ENCODE data around the gene ZNF473. TPM values are rescaled to one million over a fixed set of nuclear protein-coding genes. Genes with fewer than 3 reads are reported as not detected.
A peak's percentile ranks its signal among the peaks of the same experiment; 100 is the strongest.
"Not testable (repeated sequence)": the region's sequence is repeated elsewhere in the genome, so short reads cannot be mapped to it uniquely, and the experiment has no call there.

The ZNF473 gene
- total RNA-seq, 4 donors from 2014 or later = 1.00 to 60.2 (median 7.9) TPM

- no peak overlapping the region for H3K4me3 ChIP-seq
- no peak for TF ChIP-seq POLR2A (IDR thresholded peaks at IDR 0.05)
- no peak for TF ChIP-seq POLR2AphosphoS5 (IDR thresholded peaks at IDR 0.05)
- TF ChIP-seq CTCF (IDR thresholded peaks at IDR 0.05) = no peak
- TF ChIP-seq EP300 (IDR thresholded peaks at IDR 0.05; ENCODE audit: low read depth) = no peak
- H3K36me3 ChIP-seq = peaks cover 5 to 38% (median 26%) of the 10 kb centered on the region in 4 donors
- no peaks in the 10 kb centered on the region for H3K27me3 ChIP-seq
- in situ Hi-C loops (cut with MboI; ENCODE audit: low pct_ligation_motif_present in 1 of 4, low pct_unique_long_range_greater_than_20kb in 1 of 4, low sequenced_read_pairs in 3 of 4) (no loop called here), intact Hi-C loops (cut with DNase I; ENCODE audit: low total_unique reads) (loop anchor here (5.0 kb wide), 1 partner anchor 115 kb away; no protein-coding TSS in a partner anchor)
- peaks cover 16 to 30% of the 10 kb centered on the region in 2 donors for H3K9me3 ChIP-seq
- H3K27ac ChIP-seq = no peak overlapping the region
- no peak for DNase-seq
- H3K4me1 ChIP-seq = peaks cover 0 to 16% (median 15%) of the 10 kb centered on the region in 4 donors
- 93 to 95% methylated on average over 4 of the region's 4 CpGs for WGBS, 2 donors (ENCODE audit: low coverage in 1 of 2)
Observed at GRCh38 chr19:50047671-50048070, 21.9 kb downstream of the ZNF473 start.

- WGBS, 2 donors (ENCODE audit: low coverage in 1 of 2) = 4% methylated on average over 52 of the region's 52 CpGs; no CpG with 5 or more reads in 1 of the 2 donors
- H3K4me3 ChIP-seq = peak overlapping the region in 3 of 4 donors; percentile 30 to 60 (median 35)
- no peak for TF ChIP-seq CTCF (IDR thresholded peaks at IDR 0.05)
- no peak for TF ChIP-seq POLR2A (IDR thresholded peaks at IDR 0.05)
- TF ChIP-seq EP300 (IDR thresholded peaks at IDR 0.05; ENCODE audit: low read depth) = no peak
- peak in 1 of 3 donors; percentile 9 for TF ChIP-seq POLR2AphosphoS5 (IDR thresholded peaks at IDR 0.05)
- intact Hi-C loops (cut with DNase I; ENCODE audit: low total_unique reads) (no loop called here), in situ Hi-C loops (cut with MboI; ENCODE audit: low pct_ligation_motif_present in 1 of 4, low pct_unique_long_range_greater_than_20kb in 1 of 4, low sequenced_read_pairs in 3 of 4) (no loop called here)
- H3K9me3 ChIP-seq = peaks cover 2 to 11% of the 10 kb centered on the region in 2 donors
- H3K27me3 ChIP-seq = no peaks in the 10 kb centered on the region
- peak; percentile 81 for DNase-seq
- peaks cover 0 to 10% (median 6%) of the 10 kb centered on the region in 4 donors for H3K36me3 ChIP-seq
- H3K27ac ChIP-seq = peak overlapping the region; percentile 63 to 68 (median 66)
- peaks cover 0 to 16% (median 15%) of the 10 kb centered on the region in 4 donors for H3K4me1 ChIP-seq
Observed at GRCh38 chr19:50050406-50051227, 24.8 kb downstream of the ZNF473 start.

- in situ Hi-C loops (cut with MboI; ENCODE audit: low pct_ligation_motif_present in 1 of 4, low pct_unique_long_range_greater_than_20kb in 1 of 4, low sequenced_read_pairs in 3 of 4); DNase-seq; H3K9me3 ChIP-seq; intact Hi-C loops (cut with DNase I; ENCODE audit: low total_unique reads); H3K27me3 ChIP-seq; H3K36me3 ChIP-seq: not testable (repeated sequence)
- WGBS, 2 donors (ENCODE audit: low coverage in 1 of 2) = 44 to 54% methylated on average over 12 to 16 of the region's 16 CpGs
- peak overlapping the region in 3 of 4 donors; percentile 63 to 68 (median 66) for H3K27ac ChIP-seq
- peak overlapping the region in 3 of 4 donors; percentile 30 to 60 (median 35) for H3K4me3 ChIP-seq
- peaks cover 0 to 16% (median 15%) of the 10 kb centered on the region in 4 donors for H3K4me1 ChIP-seq
Observed at GRCh38 chr19:50051228-50051895, 25.6 kb downstream of the ZNF473 start.

- no peak for DNase-seq
- H3K27me3 ChIP-seq = no peaks in the 10 kb centered on the region
- no peak overlapping the region for H3K27ac ChIP-seq
- H3K36me3 ChIP-seq = no peaks in the 10 kb centered on the region
- peaks cover 0 to 16% (median 15%) of the 10 kb centered on the region in 4 donors for H3K4me1 ChIP-seq
- in situ Hi-C loops (cut with MboI; ENCODE audit: low pct_ligation_motif_present in 1 of 4, low pct_unique_long_range_greater_than_20kb in 1 of 4, low sequenced_read_pairs in 3 of 4) (no loop called here), intact Hi-C loops (cut with DNase I; ENCODE audit: low total_unique reads) (no loop called here)
- H3K4me3 ChIP-seq = no peak overlapping the region
- no peak for TF ChIP-seq EP300 (IDR thresholded peaks at IDR 0.05; ENCODE audit: low read depth)
- TF ChIP-seq POLR2A (IDR thresholded peaks at IDR 0.05) = no peak
- TF ChIP-seq CTCF (IDR thresholded peaks at IDR 0.05) = no peak
- no peak for TF ChIP-seq POLR2AphosphoS5 (IDR thresholded peaks at IDR 0.05)
- H3K9me3 ChIP-seq = no peaks in the 10 kb centered on the region
- WGBS, 2 donors (ENCODE audit: low coverage in 1 of 2) = 76 to 81% methylated on average over 7 to 8 of the region's 8 CpGs
Observed at GRCh38 chr19:50051964-50052363, 26.2 kb downstream of the ZNF473 start.
